ENCODE measurements around the gene TRAPPC10. TPM values are rescaled to one million over a fixed set of nuclear protein-coding genes. Genes with fewer than 3 reads are reported as not detected.

The TRAPPC10 gene
- total and polyA plus RNA-seq, 2 donors from 2014 or later, result 8.8 to 48.5 TPM

GRCh38 chr21:44012474-44013379 is 618 bp downstream of the TRAPPC10 start:
- DNase-seq, result peak; percentile 17 to 91 (median 61)
- H3K36me3 ChIP-seq (ENCODE audit: control insufficient read depth in 2 of 3, insufficient read depth in 3 of 3, low read length in 3 of 3), result no peaks in the 10 kb centered on the region
- peaks cover 0 to 6% (median 2%) of the 10 kb centered on the region in 3 donors for H3K4me1 ChIP-seq (ENCODE audit: control insufficient read depth in 2 of 3, insufficient read depth in 2 of 3, low read depth in 1 of 3, low read length in 3 of 3)
- H3K27me3 ChIP-seq (ENCODE audit: control insufficient read depth, insufficient read depth, low read length), result no peaks in the 10 kb centered on the region
- H3K4me3 ChIP-seq (ENCODE audit: low read length in 3 of 3), result peak overlapping the region; percentile 56 to 74 (median 60)
- H3K9me3 ChIP-seq (ENCODE audit: control insufficient read depth in 2 of 3, insufficient read depth in 1 of 3, low read length in 3 of 3), result no peaks in the 10 kb centered on the region
- peak overlapping the region; percentile 80 to 89 for H3K27ac ChIP-seq (ENCODE audit: low read depth in 2 of 2, low read length in 2 of 2)
- FAIRE-seq, result no peak
- no peak for TF ChIP-seq CTCF (IDR thresholded peaks at IDR 0.05; ENCODE audit: borderline replicate concordance, extremely low read depth, insufficient read depth)
- intact Hi-C loops (cut with DNase I), result no loop called here
- peak overlapping the region in 2 of 3 donors; percentile 57 to 69 for H3K9ac ChIP-seq (ENCODE audit: low read length in 3 of 3)

GRCh38 chr21:44013380-44014088 is 1.4 kb downstream of the TRAPPC10 start:
- intact Hi-C loops (cut with DNase I), result no loop called here
- H3K4me1 ChIP-seq (ENCODE audit: control insufficient read depth in 2 of 3, insufficient read depth in 2 of 3, low read depth in 1 of 3, low read length in 3 of 3), result peaks cover 0 to 6% (median 2%) of the 10 kb centered on the region in 3 donors
- DNase-seq (no peak), FAIRE-seq (no peak)
- H3K36me3 ChIP-seq (ENCODE audit: control insufficient read depth in 2 of 3, insufficient read depth in 3 of 3, low read length in 3 of 3), result no peaks in the 10 kb centered on the region
- H3K27ac ChIP-seq (ENCODE audit: low read depth in 2 of 2, low read length in 2 of 2), result peak overlapping the region in 1 of 2 donors; percentile 80
- H3K27me3 ChIP-seq (ENCODE audit: control insufficient read depth, insufficient read depth, low read length), result no peaks in the 10 kb centered on the region
- H3K4me3 ChIP-seq (ENCODE audit: low read length in 3 of 3), result peak overlapping the region; percentile 56 to 74 (median 60)
- no peaks in the 10 kb centered on the region for H3K9me3 ChIP-seq (ENCODE audit: control insufficient read depth in 2 of 3, insufficient read depth in 1 of 3, low read length in 3 of 3)
- H3K9ac ChIP-seq (ENCODE audit: low read length in 3 of 3), result peak overlapping the region in 1 of 3 donors; percentile 57
- TF ChIP-seq CTCF (IDR thresholded peaks at IDR 0.05; ENCODE audit: borderline replicate concordance, extremely low read depth, insufficient read depth), result no peak

GRCh38 chr21:44017601-44018000 is 5.5 kb downstream of the TRAPPC10 start:
- intact Hi-C loops (cut with DNase I), result no loop called here
- no peak for TF ChIP-seq CTCF (IDR thresholded peaks at IDR 0.05; ENCODE audit: borderline replicate concordance, extremely low read depth, insufficient read depth)
- no peaks in the 10 kb centered on the region for H3K27me3 ChIP-seq (ENCODE audit: control insufficient read depth, insufficient read depth, low read length)
- H3K4me1 ChIP-seq (ENCODE audit: control insufficient read depth in 2 of 3, insufficient read depth in 2 of 3, low read depth in 1 of 3, low read length in 3 of 3), result peaks cover 0 to 6% (median 2%) of the 10 kb centered on the region in 3 donors
- H3K27ac ChIP-seq (ENCODE audit: low read depth in 2 of 2, low read length in 2 of 2), result no peak overlapping the region
- no peak for DNase-seq
- H3K36me3 ChIP-seq (ENCODE audit: control insufficient read depth in 2 of 3, insufficient read depth in 3 of 3, low read length in 3 of 3), result no peaks in the 10 kb centered on the region
- H3K9ac ChIP-seq (ENCODE audit: low read length in 3 of 3), result no peak overlapping the region
- no peaks in the 10 kb centered on the region for H3K9me3 ChIP-seq (ENCODE audit: control insufficient read depth in 2 of 3, insufficient read depth in 1 of 3, low read length in 3 of 3)
- no peak for FAIRE-seq
- no peak overlapping the region for H3K4me3 ChIP-seq (ENCODE audit: low read length in 3 of 3)

Data from kidney (tissue), 14 donors.